GM12801 (cell line): Measurements from ENCODE around the gene LGALS7B.

ENCODE experiments used
- CTCF ChIP-seq: IDR thresholded peaks from one replicate; pipeline ENCODE4 v1.5.1; 2011; ENCODE audit warnings: control low read depth; ENCODE audit not compliant: insufficient read length; ENCODE audit errors: extremely low read depth

Gene LGALS7B

GRCh38 chr19:38788478-38789243 is at the start of gene LGALS7B:
TSS of gene LGALS7B (plus strand) at chr19:38789200. CDS start at chr19:38789227, 27 bp downstream.
- no peak for TF ChIP-seq CTCF

- TF ChIP-seq CTCF, result no peak
Measured at GRCh38 chr19:38739440-38740256, 49.4 kb upstream of the LGALS7B start.

- TF ChIP-seq CTCF, result no peak
Measured at GRCh38 chr19:38740257-38740592, 48.8 kb upstream of the LGALS7B start.

GRCh38 chr19:38740932-38741331 is 48.1 kb upstream of the LGALS7B start:
- no peak for TF ChIP-seq CTCF

GRCh38 chr19:38741670-38742069 is 47.3 kb upstream of the LGALS7B start:
- no peak for TF ChIP-seq CTCF

GRCh38 chr19:38742296-38742695 is 46.7 kb upstream of the LGALS7B start:
- no peak for TF ChIP-seq CTCF

GRCh38 chr19:38742906-38743305 is 46.1 kb upstream of the LGALS7B start:
- TF ChIP-seq CTCF, result no peak
